ENCODE data around the gene AMN1.

The AMN1 gene

DNA sequence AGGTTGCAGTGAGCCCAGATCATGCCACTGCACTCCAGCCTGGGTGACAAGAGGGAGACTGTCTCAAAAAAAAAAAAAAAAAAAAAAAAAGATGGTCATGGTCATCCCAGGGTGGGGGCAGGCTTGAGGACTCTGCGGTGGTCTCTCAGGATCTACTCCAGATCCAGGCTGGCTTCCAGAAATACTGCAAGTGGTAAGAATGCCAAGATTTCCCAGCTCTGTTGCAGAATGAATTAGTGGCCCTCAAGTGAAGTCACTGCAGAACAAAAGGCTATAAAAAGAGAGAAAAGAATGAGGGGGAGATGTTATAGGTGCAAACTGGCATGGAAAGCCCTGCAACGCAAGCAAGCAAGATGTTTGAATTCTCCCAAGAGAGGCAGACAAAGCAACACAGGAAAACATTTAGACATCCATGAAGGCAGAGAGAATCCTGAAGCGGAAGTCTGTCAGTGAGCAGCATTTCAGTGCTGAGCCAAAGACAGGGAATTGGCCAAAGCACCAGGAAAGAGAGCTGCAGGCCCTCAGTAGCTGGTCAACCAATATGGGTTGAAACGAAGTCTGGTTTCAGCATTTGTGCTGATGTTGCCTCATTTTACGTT, 101.3 kb downstream of the AMN1 start:
- TF ChIP-seq, protein P1, sequence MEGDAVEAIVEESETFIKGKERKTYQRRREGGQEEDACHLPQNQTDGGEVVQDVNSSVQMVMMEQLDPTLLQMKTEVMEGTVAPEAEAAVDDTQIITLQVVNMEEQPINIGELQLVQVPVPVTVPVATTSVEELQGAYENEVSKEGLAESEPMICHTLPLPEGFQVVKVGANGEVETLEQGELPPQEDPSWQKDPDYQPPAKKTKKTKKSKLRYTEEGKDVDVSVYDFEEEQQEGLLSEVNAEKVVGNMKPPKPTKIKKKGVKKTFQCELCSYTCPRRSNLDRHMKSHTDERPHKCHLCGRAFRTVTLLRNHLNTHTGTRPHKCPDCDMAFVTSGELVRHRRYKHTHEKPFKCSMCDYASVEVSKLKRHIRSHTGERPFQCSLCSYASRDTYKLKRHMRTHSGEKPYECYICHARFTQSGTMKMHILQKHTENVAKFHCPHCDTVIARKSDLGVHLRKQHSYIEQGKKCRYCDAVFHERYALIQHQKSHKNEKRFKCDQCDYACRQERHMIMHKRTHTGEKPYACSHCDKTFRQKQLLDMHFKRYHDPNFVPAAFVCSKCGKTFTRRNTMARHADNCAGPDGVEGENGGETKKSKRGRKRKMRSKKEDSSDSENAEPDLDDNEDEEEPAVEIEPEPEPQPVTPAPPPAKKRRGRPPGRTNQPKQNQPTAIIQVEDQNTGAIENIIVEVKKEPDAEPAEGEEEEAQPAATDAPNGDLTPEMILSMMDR (IDR thresholded peaks at IDR 0.05; ENCODE audit: insufficient read depth, missing control alignments) = no peak
- DNase-seq (ENCODE audit: insufficient read length, low spot score) = no peak
- no peak for FAIRE-seq

DNA sequence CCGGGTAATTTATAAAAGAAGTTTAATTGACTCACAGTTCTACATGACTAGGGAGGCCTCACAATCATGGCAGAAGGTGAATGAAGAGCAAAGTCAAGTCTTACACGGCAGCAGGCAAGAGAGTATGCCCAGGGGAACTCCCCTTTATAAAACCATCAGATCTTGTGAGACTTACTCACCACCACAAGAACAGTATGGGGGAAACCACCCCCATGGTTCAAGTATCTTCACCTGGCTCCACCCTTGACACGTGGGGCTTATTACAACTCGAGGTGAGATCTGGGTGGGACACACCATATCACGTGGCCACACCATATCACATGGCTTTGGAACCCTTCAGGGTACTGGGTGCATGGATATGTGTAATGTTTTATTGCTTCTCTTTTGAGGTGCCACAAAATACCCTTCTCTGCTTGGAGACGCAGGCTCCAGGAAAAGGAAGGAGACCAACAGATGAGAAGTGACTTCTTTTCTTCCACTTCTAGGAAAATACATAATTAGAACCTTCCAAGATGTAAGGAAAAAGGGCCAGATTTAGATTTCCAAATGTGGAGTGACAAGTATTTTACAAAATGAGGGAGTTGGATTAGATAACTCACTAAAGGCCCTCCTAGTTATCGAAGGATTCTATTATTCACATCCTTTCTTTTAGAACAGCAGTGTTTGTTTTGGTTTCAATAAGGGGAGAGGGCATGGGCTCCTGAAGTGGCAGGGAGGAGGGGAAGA, 102.4 kb downstream of the AMN1 start:
- TF ChIP-seq, protein P1 (IDR thresholded peaks at IDR 0.05; ENCODE audit: insufficient read depth, missing control alignments) = no peak
- FAIRE-seq (no peak), DNase-seq (ENCODE audit: insufficient read length, low spot score) (no peak)

DNA sequence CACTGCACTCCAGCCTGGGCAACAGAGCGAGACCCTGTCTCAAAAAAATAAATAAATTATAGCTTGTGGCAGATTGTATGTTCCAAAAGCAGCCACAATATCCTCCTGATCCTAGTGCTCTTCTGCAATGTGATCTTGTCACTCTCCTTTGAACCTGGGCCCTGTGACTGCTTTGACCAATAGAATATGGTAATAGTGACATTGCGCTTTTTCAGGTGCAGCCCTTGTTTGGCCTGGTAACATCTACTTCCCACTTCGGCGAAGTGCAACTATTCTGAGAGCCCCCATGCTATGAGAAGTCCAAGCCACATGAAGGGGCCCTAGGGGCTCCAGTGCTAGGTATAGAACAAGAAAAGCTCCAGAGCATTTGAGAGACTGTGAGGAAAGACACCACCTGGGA, 106.8 kb downstream of the AMN1 start:
- FAIRE-seq = no peak

More for the DNA sequence above, 106.8 kb downstream of the AMN1 start:
- TF ChIP-seq, protein P1 (IDR thresholded peaks at IDR 0.05; ENCODE audit: insufficient read depth, missing control alignments) = no peak
- DNase-seq (ENCODE audit: insufficient read length, low spot score) = no peak
